DOHH2 (cell line): Measurements from ENCODE around the gene ECEL1.

Source experiments
- H3F3A ChIP-seq: fragments of 200-600 bp; sonication (generic), shearing (Covaris generic); 2 replicates; pipeline ENCODE4 v1.6.0; 2016; ENCODE audit warnings: antibody characterized with exemption, mild to moderate bottlenecking; ENCODE audit not compliant: control insufficient read depth, insufficient read depth
- H3K27ac ChIP-seq: fragments of 200-600 bp; sonication (generic); 2 replicates; pipeline ENCODE4 v1.5.1; 2014; ENCODE audit warnings: low read depth, mild to moderate bottlenecking, low read length, moderate library complexity
- H3K27me3 ChIP-seq: fragments of 200-600 bp; sonication (generic); 2 replicates; pipeline ENCODE4 v1.6.1; 2014; ENCODE audit warnings: mild to moderate bottlenecking, low read length, mixed read lengths; ENCODE audit not compliant: control insufficient read depth
- H3K36me3 ChIP-seq: fragments of 200-600 bp; sonication (generic); 2 replicates; pipeline ENCODE4 v1.6.1; 2014; ENCODE audit warnings: mild to moderate bottlenecking, low read length, moderate library complexity, mixed read lengths; ENCODE audit not compliant: control insufficient read depth
- H3K4me1 ChIP-seq: fragments of 200-600 bp; sonication (generic); 2 replicates; pipeline ENCODE4 v1.6.1; 2014; ENCODE audit warnings: mild to moderate bottlenecking, low read length, mixed read lengths; ENCODE audit not compliant: control insufficient read depth
- H3K4me2 ChIP-seq: fragments of 200-600 bp; sonication (generic); 2 replicates; pipeline ENCODE4 v1.6.0; 2014; ENCODE audit warnings: mild to moderate bottlenecking, low read length, moderate library complexity
- H3K4me3 ChIP-seq: fragments of 200-600 bp; sonication (generic); 2 replicates; pipeline ENCODE4 v1.5.1; 2014; ENCODE audit warnings: mild to moderate bottlenecking, low read length, mixed read lengths
- H3K79me2 ChIP-seq: fragments of 200-600 bp; sonication (generic); 2 replicates; pipeline ENCODE4 v1.6.1; 2014; ENCODE audit warnings: mild to moderate bottlenecking, low read length, mixed read lengths; ENCODE audit not compliant: control insufficient read depth
- H3K9me2 ChIP-seq: fragments of 200-600 bp; sonication (generic); replicated peaks from 2 replicates; pipeline ENCODE4 v1.6.1; 2014; ENCODE audit warnings: mild to moderate bottlenecking, low read length, mixed read lengths; ENCODE audit not compliant: control insufficient read depth
- H3K9me3 ChIP-seq: fragments of 200-600 bp; sonication (generic); 2 replicates; pipeline ENCODE4 v1.6.1; 2014; ENCODE audit warnings: antibody characterized with exemption, low read length, mixed read lengths; ENCODE audit not compliant: control insufficient read depth, insufficient read depth
- H4K20me1 ChIP-seq: fragments of 200-600 bp; sonication (generic); 2 replicates; pipeline ENCODE4 v1.6.0; 2014; ENCODE audit warnings: low read depth, mild to moderate bottlenecking, antibody characterized with exemption, low read length, moderate library complexity; ENCODE audit not compliant: control insufficient read depth, insufficient read depth
- EZH2phosphoT487 ChIP-seq: fragments of 200-600 bp; sonication (generic); IDR thresholded peaks from 2 replicates; pipeline ENCODE4 v1.6.1; 2017; ENCODE audit warnings: borderline replicate concordance, mild to moderate bottlenecking, antibody characterized with exemption, low read length, moderate library complexity, mixed read lengths
- TF ChIP-seq, protein P1 (sequence below): fragments of 200-600 bp; sonication (generic); IDR thresholded peaks from one replicate; pipeline ENCODE4 v1.5.1; 2014; ENCODE audit warnings: antibody characterized with exemption, mild to moderate bottlenecking, low read depth, low read length; ENCODE audit not compliant: poor library complexity, severe bottlenecking

The ECEL1 gene

DNA sequence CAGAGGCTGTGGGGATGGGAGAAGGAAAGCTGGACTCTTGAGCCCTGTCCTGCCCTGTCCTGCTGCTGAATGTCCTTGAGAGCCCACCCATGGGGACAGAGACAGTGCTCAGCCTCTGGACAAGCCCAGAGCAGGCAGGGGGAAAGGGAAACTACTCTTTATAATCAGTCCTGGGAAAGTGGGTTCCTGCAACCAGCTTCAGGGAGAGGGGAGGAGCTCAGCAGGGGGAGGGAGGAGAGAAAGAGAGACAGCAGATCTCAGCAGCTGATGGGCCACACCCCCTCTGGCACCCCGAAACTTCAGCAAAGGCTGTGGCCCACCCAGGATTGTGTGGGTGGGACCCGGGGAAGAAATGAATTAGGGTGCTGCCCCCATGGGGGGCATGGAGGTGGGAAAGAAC is 11.6 kb downstream of the ECEL1 start:
- Histone ChIP-seq H3K27me3 (no peaks in the 10 kb centered on the region), H3K9me3 (peaks cover 11% of the 10 kb centered on the region), H3K4me1 (peaks cover 19% of the 10 kb centered on the region), H3K9me2 (no peaks in the 10 kb centered on the region), H3F3A (no peaks in the 10 kb centered on the region), H3K27ac (no peak overlapping the region), H3K4me2 (0 out of 2 replicates have a peak overlapping the region, but pooled peaks have one; percentile 22), H3K4me3 (no peak overlapping the region), H3K79me2 (no peaks in the 10 kb centered on the region), H4K20me1 (no peaks in the 10 kb centered on the region), H3K36me3 (peaks cover 2% of the 10 kb centered on the region; the same call in 1 of the 2 replicates)
- no peak for TF ChIP-seq EZH2phosphoT487
- TF ChIP-seq, protein P1, sequence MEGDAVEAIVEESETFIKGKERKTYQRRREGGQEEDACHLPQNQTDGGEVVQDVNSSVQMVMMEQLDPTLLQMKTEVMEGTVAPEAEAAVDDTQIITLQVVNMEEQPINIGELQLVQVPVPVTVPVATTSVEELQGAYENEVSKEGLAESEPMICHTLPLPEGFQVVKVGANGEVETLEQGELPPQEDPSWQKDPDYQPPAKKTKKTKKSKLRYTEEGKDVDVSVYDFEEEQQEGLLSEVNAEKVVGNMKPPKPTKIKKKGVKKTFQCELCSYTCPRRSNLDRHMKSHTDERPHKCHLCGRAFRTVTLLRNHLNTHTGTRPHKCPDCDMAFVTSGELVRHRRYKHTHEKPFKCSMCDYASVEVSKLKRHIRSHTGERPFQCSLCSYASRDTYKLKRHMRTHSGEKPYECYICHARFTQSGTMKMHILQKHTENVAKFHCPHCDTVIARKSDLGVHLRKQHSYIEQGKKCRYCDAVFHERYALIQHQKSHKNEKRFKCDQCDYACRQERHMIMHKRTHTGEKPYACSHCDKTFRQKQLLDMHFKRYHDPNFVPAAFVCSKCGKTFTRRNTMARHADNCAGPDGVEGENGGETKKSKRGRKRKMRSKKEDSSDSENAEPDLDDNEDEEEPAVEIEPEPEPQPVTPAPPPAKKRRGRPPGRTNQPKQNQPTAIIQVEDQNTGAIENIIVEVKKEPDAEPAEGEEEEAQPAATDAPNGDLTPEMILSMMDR, result no peak

DNA sequence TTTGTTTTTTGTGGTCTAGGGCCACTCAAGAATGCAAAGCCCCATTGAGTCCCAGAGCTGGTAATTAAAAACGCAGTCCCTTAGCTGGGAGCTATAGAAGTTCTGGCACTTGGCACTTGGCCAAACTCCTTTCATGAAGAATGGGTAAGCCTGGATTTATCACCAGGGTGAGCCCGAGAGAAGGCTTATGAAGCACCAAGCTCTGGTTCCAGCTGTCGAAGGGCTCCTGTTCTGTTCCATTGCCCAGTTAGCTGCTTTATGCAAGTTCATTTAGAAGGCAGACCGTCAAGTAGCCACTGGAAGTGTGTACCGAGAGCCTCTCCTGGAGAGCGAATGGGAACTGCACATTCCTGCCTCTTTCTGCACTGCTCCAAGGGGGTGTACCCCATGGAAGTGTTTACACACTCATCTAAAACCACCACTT is 14.2 kb downstream of the ECEL1 start:
- no peaks in the 10 kb centered on the region for H3K9me2 ChIP-seq
- peaks cover 44% of the 10 kb centered on the region for H3K4me1 ChIP-seq
- peaks cover 11% of the 10 kb centered on the region for H3K9me3 ChIP-seq
- H3K27me3 ChIP-seq, result no peaks in the 10 kb centered on the region
- no peaks in the 10 kb centered on the region for H4K20me1 ChIP-seq
- H3K4me2 ChIP-seq, result no peak overlapping the region
- H3F3A ChIP-seq, result no peaks in the 10 kb centered on the region
- TF ChIP-seq, protein P1, result no peak
- no peak for TF ChIP-seq EZH2phosphoT487
- H3K4me3 ChIP-seq, result no peak overlapping the region
- H3K36me3 ChIP-seq, result peaks cover 2% of the 10 kb centered on the region; the same call in 1 of the 2 replicates
- H3K27ac ChIP-seq, result no peak overlapping the region
- no peaks in the 10 kb centered on the region for H3K79me2 ChIP-seq

DNA sequence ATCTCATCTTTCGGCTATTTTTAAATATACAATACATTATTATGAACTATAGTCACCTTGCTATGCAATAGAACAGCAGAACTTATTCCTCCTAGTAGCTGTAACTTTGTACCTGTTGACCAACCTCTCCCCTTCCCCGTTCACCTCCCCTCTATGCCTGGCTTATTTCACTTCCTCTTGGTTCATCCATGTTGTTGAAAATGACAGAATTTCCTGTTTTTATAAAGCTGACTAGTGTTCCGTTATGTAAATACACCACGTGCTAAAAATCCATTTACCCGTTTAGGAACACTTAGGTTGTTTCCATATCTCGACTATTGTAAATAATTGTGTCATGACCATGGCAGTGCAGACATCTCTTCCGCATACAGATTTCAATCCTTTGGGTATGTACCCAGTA is 21.4 kb downstream of the ECEL1 start:
- H3K4me1 ChIP-seq, result peaks cover 94% of the 10 kb centered on the region
- H3K4me2 ChIP-seq, result peak overlapping the region; percentile 57
- H3K36me3 ChIP-seq, result no peaks in the 10 kb centered on the region
- H3K27ac ChIP-seq, result peak overlapping the region; percentile 88
- TF ChIP-seq, protein P1, result no peak
- TF ChIP-seq EZH2phosphoT487, result no peak
- no peaks in the 10 kb centered on the region for H3K79me2 ChIP-seq
- H4K20me1 ChIP-seq, result no peaks in the 10 kb centered on the region
- H3K4me3 ChIP-seq, result peak overlapping the region; percentile 48
- peaks cover 11% of the 10 kb centered on the region for H3F3A ChIP-seq
- H3K9me2 ChIP-seq, result no peaks in the 10 kb centered on the region
- H3K27me3 ChIP-seq, result no peaks in the 10 kb centered on the region
- no peaks in the 10 kb centered on the region for H3K9me3 ChIP-seq
